Measurements from ENCODE around the gene GPR52.

The GPR52 gene

DNA sequence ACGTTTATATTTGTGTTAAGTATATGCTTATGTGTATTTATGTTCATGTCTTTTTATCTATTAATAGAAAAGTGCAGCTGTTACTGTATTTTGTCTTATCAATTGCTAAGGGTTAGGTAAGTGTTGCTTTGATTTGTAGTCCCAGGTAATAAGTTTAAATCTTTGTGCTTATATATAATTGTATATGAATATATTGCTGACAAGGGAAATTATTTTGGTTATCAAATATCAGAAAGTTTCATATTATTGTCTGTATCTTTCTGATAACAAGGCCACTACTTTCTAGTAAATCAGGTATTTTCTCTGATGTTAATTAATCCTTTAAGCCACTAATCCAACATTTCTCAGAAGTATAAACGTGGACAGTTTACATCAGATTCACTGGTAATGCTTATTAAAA is 21.3 kb downstream of the GPR52 start:
- no peak for DNase-seq

DNA sequence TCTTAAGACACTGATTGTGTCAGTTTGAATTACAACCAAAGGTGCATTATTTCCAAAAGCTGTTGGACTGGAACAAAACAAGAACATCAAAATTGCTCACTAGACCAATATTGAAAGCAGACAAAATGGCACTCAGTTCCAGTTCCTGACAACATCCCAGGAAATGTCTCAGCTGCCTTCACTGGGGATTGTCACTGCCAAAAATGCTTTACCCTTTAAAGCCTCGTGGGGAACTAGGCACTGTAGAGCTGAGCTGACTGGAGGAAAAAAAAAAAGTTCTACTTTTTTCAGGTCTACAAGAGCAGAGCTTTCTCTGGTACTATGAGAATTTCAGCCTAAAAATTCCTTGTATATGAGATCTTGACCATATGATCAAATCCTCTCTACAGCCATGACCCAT is 21.9 kb downstream of the GPR52 start:
- DNase-seq: no peak

DNA sequence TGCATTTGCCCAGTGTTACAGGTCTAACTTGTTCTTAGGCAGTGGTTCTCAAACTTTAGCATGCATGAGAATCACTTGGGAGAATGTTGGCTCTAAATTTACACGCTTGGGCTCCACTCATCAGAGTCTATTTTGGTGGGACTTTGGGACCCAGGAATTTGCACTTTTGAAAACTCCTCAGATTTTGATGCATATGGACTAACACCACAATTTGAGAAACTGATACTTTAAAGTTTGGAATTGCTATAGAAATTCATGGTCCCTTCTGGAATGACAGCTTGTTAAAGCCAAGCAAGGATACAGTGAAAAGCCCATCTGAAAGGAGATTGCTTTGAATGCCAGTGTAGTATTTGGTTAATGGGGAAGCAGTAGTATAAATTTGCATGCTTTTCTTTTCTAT is 31.5 kb downstream of the GPR52 start:
- no peak for DNase-seq

DNA sequence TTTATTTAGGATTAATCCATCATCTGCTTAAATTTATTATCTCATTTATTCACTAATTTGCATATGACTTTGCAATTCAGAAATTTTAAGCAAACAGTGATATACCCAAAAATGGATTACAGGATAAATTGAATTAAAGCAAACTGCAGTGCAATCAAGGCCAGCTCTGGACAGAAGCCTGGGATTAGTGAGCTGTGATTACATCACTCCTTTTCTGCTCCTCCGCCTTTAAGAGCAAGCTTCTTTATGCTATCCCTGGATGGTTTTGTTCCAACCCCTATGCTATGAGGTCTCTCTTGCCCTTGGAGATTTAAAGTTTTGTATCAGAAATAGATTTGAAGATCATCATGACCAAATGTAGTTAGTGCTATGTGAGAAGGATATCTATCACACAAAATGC is 32.6 kb downstream of the GPR52 start:
- no peak for DNase-seq

DNA sequence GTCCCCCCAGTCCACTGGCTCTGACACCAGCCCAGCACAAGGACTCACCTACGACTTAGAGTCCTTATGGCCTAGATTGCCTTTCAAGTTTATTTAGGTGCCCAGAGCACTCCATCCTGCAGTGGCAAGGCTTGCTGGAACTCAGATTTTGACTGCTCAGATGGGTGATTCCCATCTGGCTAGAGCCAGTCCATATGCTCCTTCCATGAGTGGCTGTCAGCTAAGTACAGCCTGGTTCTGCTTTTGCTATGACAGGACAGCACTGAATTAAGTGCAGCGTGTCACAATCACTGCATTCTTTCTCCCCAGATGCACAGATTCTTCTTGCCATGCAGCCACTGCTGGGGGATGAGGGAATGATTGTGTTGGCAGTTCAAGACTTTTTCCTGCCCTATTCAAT is 43.8 kb downstream of the GPR52 start:
- DNase-seq: no peak

DNA sequence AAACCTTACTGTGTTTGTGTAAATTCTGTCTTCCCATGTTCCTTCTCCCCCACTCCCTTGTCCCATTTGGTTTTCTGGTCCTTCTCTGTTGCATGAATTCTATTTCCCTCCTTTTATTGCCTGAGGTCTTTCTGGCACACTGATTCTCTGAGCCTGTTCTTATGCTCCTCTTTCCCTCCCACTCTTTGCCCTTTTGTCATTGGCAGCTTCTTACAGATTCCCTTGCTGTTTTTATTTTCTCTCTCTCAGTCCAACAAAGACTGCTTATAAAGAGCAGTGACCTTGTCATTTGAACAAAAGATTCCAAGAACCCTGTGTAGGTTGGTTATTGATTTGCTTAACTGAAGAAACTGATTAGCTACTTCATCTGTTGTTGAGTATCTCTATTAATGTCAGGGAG is 49.7 kb downstream of the GPR52 start:
- no peak for DNase-seq
